H1 (cell line): Measurements from ENCODE around the gene GALC.
A peak's percentile ranks its signal among the peaks of the same experiment; 100 is the strongest.

ENCODE experiments used
- BRCA1 ChIP-seq: IDR thresholded peaks from 2 replicates; pipeline ENCODE4 v1.6.1; 2012; ENCODE audit warnings: low read depth, low read length, improper control_type of control experiment
- CREB1 ChIP-seq: IDR thresholded peaks from 2 replicates; pipeline ENCODE4 v1.6.1; 2012; ENCODE audit warnings: inconsistent platforms
- MAFK ChIP-seq: IDR thresholded peaks from 2 replicates; pipeline ENCODE4 v1.6.1; 2012; ENCODE audit warnings: low read depth, mild to moderate bottlenecking, improper control_type of control experiment, low read length
- POLR2A ChIP-seq, 2 experiments: IDR thresholded peaks; 1 replicate in 1 of 2; 2 replicates in 1 of 2; pipeline ENCODE4 v1.6.1; 2011; ENCODE audit warnings: low read depth in 2 of 2, low read length in 2 of 2, mild to moderate bottlenecking in 2 of 2; ENCODE audit errors: control extremely low read depth in 1 of 2
- RAD21 ChIP-seq, 2 experiments: IDR thresholded peaks in 1 of 2; conservative IDR thresholded peaks in 1 of 2; 2 replicates each; pipeline ENCODE4 v1.6.1; 2011; ENCODE audit warnings: low read depth in 2 of 2, low read length in 2 of 2, improper control_type of control experiment in 1 of 2, inconsistent platforms in 1 of 2, mild to moderate bottlenecking in 1 of 2, moderate library complexity in 1 of 2
- SP1 ChIP-seq: IDR thresholded peaks from 2 replicates; pipeline ENCODE4 v1.6.1; 2011; ENCODE audit warnings: low read depth, low read length
- TF ChIP-seq, protein P1 (sequence below), 3 experiments: IDR thresholded peaks; 1 replicate in 2 of 3; 2 replicates in 1 of 3; pipeline versions ENCODE4 v1.5.1 to v1.6.1; 2011; ENCODE audit warnings: low read length in 3 of 3, mild to moderate bottlenecking in 3 of 3, inconsistent platforms in 2 of 3, low read depth in 1 of 3, moderate library complexity in 1 of 3; ENCODE audit not compliant: insufficient read depth in 1 of 3; ENCODE audit errors: control extremely low read depth in 1 of 3

DNA sequence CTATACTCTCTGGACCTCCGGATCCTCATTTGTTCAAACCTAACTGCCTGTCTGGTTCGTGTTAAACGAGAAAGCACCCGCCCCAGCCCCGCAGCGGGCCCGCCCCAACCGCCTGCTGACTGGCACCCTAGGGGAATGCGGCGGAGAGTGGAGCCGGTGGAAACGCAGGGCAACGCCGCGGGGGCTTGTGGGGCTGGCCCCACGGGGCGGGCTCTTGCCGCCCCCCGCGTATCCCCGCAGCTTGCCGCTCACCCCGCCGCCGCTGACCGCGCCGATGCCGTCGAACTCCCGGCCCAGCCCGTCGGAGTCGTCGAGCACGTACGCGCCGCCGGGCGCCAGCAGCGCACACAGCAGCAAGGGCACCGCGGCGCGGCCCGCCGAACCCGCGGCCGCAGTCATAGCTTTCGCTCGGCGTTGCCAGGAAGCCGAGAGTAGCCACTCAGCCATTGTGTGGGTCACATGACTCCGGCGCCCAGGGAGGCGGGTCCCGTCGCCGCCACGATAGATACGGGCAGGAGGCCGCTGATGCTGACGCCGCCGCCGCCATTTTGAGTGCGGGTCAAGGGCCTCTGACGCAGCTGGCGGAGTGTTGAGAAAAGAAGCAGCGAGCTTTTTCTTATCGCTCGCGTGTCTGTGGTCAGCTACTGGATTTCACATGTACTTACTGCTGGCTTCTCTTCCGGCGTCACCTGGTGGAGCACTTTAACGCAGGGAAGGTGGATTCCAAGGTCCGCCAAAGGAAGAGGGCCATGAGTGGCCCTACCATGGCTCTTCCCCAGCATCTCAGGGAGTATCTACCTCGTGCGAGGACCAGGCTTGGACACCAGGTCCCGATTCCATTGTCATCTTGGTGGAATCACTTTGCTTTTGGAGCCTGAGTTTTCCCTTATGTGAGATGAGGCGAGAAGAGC is at the start of gene GALC:
- TF ChIP-seq CREB1 = peak; percentile 78
- peak in 1 of 2 experiments; percentile 79; a peak in 2 of 3 replicates for TF ChIP-seq POLR2A (IDR thresholded peaks at IDR 0.05; ENCODE audit: control extremely low read depth in 1 of 2, low read depth in 2 of 2, low read length in 2 of 2)
- TF ChIP-seq, protein P1, sequence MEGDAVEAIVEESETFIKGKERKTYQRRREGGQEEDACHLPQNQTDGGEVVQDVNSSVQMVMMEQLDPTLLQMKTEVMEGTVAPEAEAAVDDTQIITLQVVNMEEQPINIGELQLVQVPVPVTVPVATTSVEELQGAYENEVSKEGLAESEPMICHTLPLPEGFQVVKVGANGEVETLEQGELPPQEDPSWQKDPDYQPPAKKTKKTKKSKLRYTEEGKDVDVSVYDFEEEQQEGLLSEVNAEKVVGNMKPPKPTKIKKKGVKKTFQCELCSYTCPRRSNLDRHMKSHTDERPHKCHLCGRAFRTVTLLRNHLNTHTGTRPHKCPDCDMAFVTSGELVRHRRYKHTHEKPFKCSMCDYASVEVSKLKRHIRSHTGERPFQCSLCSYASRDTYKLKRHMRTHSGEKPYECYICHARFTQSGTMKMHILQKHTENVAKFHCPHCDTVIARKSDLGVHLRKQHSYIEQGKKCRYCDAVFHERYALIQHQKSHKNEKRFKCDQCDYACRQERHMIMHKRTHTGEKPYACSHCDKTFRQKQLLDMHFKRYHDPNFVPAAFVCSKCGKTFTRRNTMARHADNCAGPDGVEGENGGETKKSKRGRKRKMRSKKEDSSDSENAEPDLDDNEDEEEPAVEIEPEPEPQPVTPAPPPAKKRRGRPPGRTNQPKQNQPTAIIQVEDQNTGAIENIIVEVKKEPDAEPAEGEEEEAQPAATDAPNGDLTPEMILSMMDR (IDR thresholded peaks at IDR 0.05; ENCODE audit: control extremely low read depth in 1 of 3, insufficient read depth in 1 of 3, low read depth in 1 of 3, low read length in 3 of 3) = no peak
- TF ChIP-seq SP1 = no peak
- no peak for TF ChIP-seq RAD21 (IDR thresholded peaks at IDR 0.05 in 1 of 2, conservative IDR thresholded peaks at IDR 0.05 in 1 of 2; ENCODE audit: low read depth in 2 of 2, low read length in 2 of 2)
- no peak for TF ChIP-seq MAFK
- no peak for TF ChIP-seq BRCA1
